Measurements from ENCODE around the gene HOXC10.
A peak's percentile ranks its signal among the peaks of the same experiment; 100 is the strongest.

Gene HOXC10

DNA sequence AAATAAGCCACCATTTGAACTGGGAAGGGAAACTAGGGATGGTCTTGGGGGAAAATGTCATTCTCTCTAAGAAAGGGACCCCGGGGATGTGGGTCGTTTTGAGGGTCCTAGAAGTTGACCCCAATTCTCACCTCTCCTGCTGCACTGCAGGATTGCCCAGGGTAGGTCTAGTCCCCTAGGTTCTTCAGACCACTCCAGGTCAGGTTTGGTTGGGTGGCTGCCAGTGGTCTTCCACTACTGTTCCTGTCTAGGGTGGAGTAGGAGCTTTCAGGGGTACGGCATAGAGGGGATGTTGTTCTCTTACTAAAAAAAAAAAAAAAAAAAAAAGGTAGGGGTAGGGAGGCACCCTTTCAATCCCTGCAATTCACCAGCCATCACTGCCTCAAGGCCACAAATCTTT, 31.1 kb downstream of the HOXC10 start:
- no peak overlapping the region for H3K23ac ChIP-seq (ENCODE audit: low read length)
- H4K91ac ChIP-seq (ENCODE audit: low read depth, low read length): no peak overlapping the region
- no peak overlapping the region for H2BK120ac ChIP-seq (ENCODE audit: insufficient read depth, low read length, poor library complexity)
- peaks cover 11% of the 10 kb centered on the region for H3K9me3 ChIP-seq (ENCODE audit: insufficient read depth, low read depth, low read length)
- no peak overlapping the region for H4K12ac ChIP-seq (ENCODE audit: low read depth, low read length)
- H3K36me3 ChIP-seq (ENCODE audit: control insufficient read depth in 1 of 2, insufficient read depth in 2 of 2, low read length in 2 of 2): no peaks in the 10 kb centered on the region
- H2AK5ac ChIP-seq (ENCODE audit: low read length): no peak overlapping the region
- no peak overlapping the region for H2AFZ ChIP-seq (ENCODE audit: insufficient read depth, low read length, poor library complexity)
- no peak overlapping the region for H3K27ac ChIP-seq (ENCODE audit: low read depth, low read length)
- no peak overlapping the region for H2BK12ac ChIP-seq (ENCODE audit: low read length)
- no peak overlapping the region for H3K18ac ChIP-seq (ENCODE audit: low read length)
- no peak overlapping the region for H3K4me2 ChIP-seq (ENCODE audit: low read length)
- no peak overlapping the region for H3K14ac ChIP-seq (ENCODE audit: low read length)
- H3K9ac ChIP-seq (ENCODE audit: low read length): no peak overlapping the region
- no CpG with 5 or more reads among the region's 3 CpGs for WGBS (ENCODE audit: extremely low coverage, insufficient coverage, insufficient read length)
- H3K4ac ChIP-seq (ENCODE audit: low read depth, low read length): no peak overlapping the region
- H3K79me1 ChIP-seq (ENCODE audit: low read length): no peaks in the 10 kb centered on the region
- peaks cover 86% of the 10 kb centered on the region for H3K27me3 ChIP-seq (ENCODE audit: insufficient read depth, low read length)
- H3K4me1 ChIP-seq (ENCODE audit: control insufficient read depth in 1 of 2, insufficient read depth in 2 of 2, low read length in 2 of 2): peaks cover 4 to 7% of the 10 kb centered on the region in 2 experiments
- H3K79me2 ChIP-seq (ENCODE audit: control insufficient read depth, insufficient read depth, low read length, poor library complexity): no peaks in the 10 kb centered on the region
- no peak overlapping the region for H4K8ac ChIP-seq (ENCODE audit: low read depth, low read length)
- H2BK5ac ChIP-seq (ENCODE audit: low read depth, low read length, poor library complexity): no peak overlapping the region
- H3K4me3 ChIP-seq (ENCODE audit: low read depth, low read length): no peak overlapping the region
- DNase-seq: no peak

DNA sequence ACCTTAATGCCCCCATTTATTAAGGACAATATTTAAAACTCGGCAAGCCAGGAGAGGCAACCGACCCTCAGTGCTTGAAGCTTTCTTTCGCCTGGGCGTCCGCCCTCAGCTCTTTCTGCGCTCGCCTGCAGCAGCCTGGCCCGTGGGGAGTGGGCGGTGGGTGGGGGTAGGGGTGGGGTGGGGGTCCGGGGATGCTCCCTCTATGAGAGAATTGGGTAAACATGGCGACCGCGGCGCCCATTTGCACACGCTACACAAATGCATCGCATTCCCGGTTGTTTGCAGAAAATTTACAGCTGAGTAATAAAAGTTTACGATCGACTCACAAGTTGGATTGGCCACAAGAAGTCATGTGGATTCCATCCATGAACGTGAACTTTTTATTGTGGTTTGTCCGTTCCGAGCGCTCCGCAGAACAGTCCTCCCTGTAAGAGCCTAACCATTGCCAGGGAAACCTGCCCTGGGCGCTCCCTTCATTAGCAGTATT, 31.6 kb downstream of the HOXC10 start:
- no peak overlapping the region for H3K4ac ChIP-seq (ENCODE audit: low read depth, low read length)
- H3K23ac ChIP-seq (ENCODE audit: low read length): no peak overlapping the region
- peaks cover 4 to 7% of the 10 kb centered on the region in 2 experiments for H3K4me1 ChIP-seq (ENCODE audit: control insufficient read depth in 1 of 2, insufficient read depth in 2 of 2, low read length in 2 of 2)
- no peak overlapping the region for H4K12ac ChIP-seq (ENCODE audit: low read depth, low read length)
- H3K4me2 ChIP-seq (ENCODE audit: low read length): no peak overlapping the region
- H3K4me3 ChIP-seq (ENCODE audit: low read depth, low read length): no peak overlapping the region
- no peaks in the 10 kb centered on the region for H3K79me2 ChIP-seq (ENCODE audit: control insufficient read depth, insufficient read depth, low read length, poor library complexity)
- H3K36me3 ChIP-seq (ENCODE audit: control insufficient read depth in 1 of 2, insufficient read depth in 2 of 2, low read length in 2 of 2): no peaks in the 10 kb centered on the region
- H4K8ac ChIP-seq (ENCODE audit: low read depth, low read length): no peak overlapping the region
- H2AK5ac ChIP-seq (ENCODE audit: low read length): no peak overlapping the region
- peak in 1 of 2 donors; percentile 25 for DNase-seq
- H2BK12ac ChIP-seq (ENCODE audit: low read length): no peak overlapping the region
- H3K18ac ChIP-seq (ENCODE audit: low read length): no peak overlapping the region
- no peak overlapping the region for H2AFZ ChIP-seq (ENCODE audit: insufficient read depth, low read length, poor library complexity)
- no peak overlapping the region for H3K14ac ChIP-seq (ENCODE audit: low read length)
- no peak overlapping the region for H2BK120ac ChIP-seq (ENCODE audit: insufficient read depth, low read length, poor library complexity)
- H3K27me3 ChIP-seq (ENCODE audit: insufficient read depth, low read length): peaks cover 87% of the 10 kb centered on the region
- no peak overlapping the region for H3K27ac ChIP-seq (ENCODE audit: low read depth, low read length)
- no peak overlapping the region for H4K91ac ChIP-seq (ENCODE audit: low read depth, low read length)
- WGBS (ENCODE audit: extremely low coverage, insufficient coverage, insufficient read length): no CpG with 5 or more reads among the region's 25 CpGs
- H3K9ac ChIP-seq (ENCODE audit: low read length): no peak overlapping the region
- H3K79me1 ChIP-seq (ENCODE audit: low read length): no peaks in the 10 kb centered on the region
- H3K9me3 ChIP-seq (ENCODE audit: insufficient read depth, low read depth, low read length): peaks cover 11% of the 10 kb centered on the region
- no peak overlapping the region for H2BK5ac ChIP-seq (ENCODE audit: low read depth, low read length, poor library complexity)

DNA sequence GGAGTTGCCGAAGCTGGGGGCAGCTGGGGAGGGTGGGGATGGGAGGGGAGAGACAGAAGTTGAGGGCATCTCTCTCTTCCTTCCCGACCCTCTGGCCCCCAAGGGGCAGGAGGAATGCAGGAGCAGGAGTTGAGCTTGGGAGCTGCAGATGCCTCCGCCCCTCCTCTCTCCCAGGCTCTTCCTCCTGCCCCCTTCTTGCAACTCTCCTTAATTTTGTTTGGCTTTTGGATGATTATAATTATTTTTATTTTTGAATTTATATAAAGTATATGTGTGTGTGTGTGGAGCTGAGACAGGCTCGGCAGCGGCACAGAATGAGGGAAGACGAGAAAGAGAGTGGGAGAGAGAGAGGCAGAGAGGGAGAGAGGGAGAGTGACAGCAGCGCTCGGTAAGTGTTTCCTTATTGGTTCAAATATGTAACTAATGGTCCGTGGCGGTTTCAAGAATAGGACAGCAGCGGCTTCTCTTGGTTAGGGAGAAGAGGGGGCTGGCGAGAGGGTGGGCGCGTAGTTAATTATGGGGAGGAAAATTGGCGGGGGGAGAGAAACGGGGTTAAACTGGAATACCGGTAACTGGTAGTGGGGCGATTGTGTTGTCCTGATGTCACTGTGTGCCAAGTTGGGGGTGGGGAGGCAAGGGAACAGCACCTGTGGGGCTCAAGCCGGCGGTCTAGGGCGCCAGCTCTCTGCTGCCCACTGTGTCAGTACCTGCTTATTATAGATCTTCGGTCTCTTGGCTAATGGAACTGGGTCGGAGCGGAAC, 32.3 kb downstream of the HOXC10 start:
- Histone ChIP-seq H2AK5ac (ENCODE audit: low read length) (no peak overlapping the region), H3K4me3 (ENCODE audit: low read depth, low read length) (no peak overlapping the region), H4K91ac (ENCODE audit: low read depth, low read length) (no peak overlapping the region), H3K27ac (ENCODE audit: low read depth, low read length) (no peak overlapping the region), H2BK120ac (ENCODE audit: insufficient read depth, low read length, poor library complexity) (no peak overlapping the region), H4K8ac (ENCODE audit: low read depth, low read length) (no peak overlapping the region), H3K9ac (ENCODE audit: low read length) (no peak overlapping the region), H2BK12ac (ENCODE audit: low read length) (no peak overlapping the region), H3K4ac (ENCODE audit: low read depth, low read length) (no peak overlapping the region), H3K14ac (ENCODE audit: low read length) (no peak overlapping the region), H2AFZ (ENCODE audit: insufficient read depth, low read length, poor library complexity) (no peak overlapping the region), H3K4me2 (ENCODE audit: low read length) (peak overlapping the region; percentile 78), H3K27me3 (ENCODE audit: insufficient read depth, low read length) (peaks cover 91% of the 10 kb centered on the region), H3K4me1 (ENCODE audit: control insufficient read depth in 1 of 2, insufficient read depth in 2 of 2, low read length in 2 of 2) (peaks cover 4 to 7% of the 10 kb centered on the region in 2 experiments), H3K23ac (ENCODE audit: low read length) (no peak overlapping the region), H3K36me3 (ENCODE audit: control insufficient read depth in 1 of 2, insufficient read depth in 2 of 2, low read length in 2 of 2) (no peaks in the 10 kb centered on the region), H3K18ac (ENCODE audit: low read length) (no peak overlapping the region), H3K79me1 (ENCODE audit: low read length) (no peaks in the 10 kb centered on the region), H4K12ac (ENCODE audit: low read depth, low read length) (no peak overlapping the region), H3K9me3 (ENCODE audit: insufficient read depth, low read depth, low read length) (peaks cover 11% of the 10 kb centered on the region), H3K79me2 (ENCODE audit: control insufficient read depth, insufficient read depth, low read length, poor library complexity) (no peaks in the 10 kb centered on the region), H2BK5ac (ENCODE audit: low read depth, low read length, poor library complexity) (no peak overlapping the region)
- WGBS (ENCODE audit: extremely low coverage, insufficient coverage, insufficient read length): no CpG with 5 or more reads among the region's 24 CpGs
- peak in 1 of 2 donors; percentile 13 for DNase-seq

DNA sequence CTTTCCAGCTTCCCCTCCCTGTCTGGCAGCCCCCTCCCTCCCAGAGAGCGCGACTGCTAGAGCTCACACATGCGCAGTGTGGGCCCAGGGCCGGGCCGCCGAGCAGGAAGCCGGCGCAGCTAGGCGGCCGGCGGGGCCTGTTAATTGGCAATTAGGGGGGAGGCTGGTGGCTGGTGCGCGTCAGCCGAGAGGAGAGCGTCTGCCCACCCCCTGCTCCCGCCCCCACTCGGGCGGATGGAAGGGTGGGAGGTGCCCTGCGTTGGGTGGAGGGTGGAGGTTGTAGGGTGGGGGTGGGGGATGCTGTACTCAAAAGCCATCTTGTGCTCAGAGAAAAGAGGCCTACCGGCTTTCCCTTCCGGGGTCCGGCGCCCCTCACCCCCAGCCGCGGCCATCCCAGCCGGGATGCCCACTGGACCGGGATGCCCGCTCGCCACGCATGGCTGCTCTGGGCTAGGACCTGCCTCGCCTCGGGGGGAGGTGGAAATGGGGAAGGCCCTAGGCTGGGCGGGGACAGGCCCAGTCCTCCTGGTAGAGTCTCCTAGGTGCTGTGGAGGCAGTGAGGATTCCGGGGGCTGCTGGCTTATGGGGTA, 33.0 kb downstream of the HOXC10 start:
- Histone ChIP-seq H3K4me2 (ENCODE audit: low read length) (peak overlapping the region; percentile 78), H3K23ac (ENCODE audit: low read length) (no peak overlapping the region), H3K9me3 (ENCODE audit: insufficient read depth, low read depth, low read length) (peaks cover 11% of the 10 kb centered on the region), H4K12ac (ENCODE audit: low read depth, low read length) (peak overlapping the region; percentile 6), H3K4me3 (ENCODE audit: low read depth, low read length) (peak overlapping the region; percentile 59), H2AK5ac (ENCODE audit: low read length) (no peak overlapping the region), H3K79me2 (ENCODE audit: control insufficient read depth, insufficient read depth, low read length, poor library complexity) (no peaks in the 10 kb centered on the region), H3K27ac (ENCODE audit: low read depth, low read length) (no peak overlapping the region), H4K91ac (ENCODE audit: low read depth, low read length) (no peak overlapping the region), H3K4me1 (ENCODE audit: control insufficient read depth in 1 of 2, insufficient read depth in 2 of 2, low read length in 2 of 2) (peaks cover 4 to 7% of the 10 kb centered on the region in 2 experiments), H3K14ac (ENCODE audit: low read length) (no peak overlapping the region), H3K4ac (ENCODE audit: low read depth, low read length) (no peak overlapping the region), H2BK5ac (ENCODE audit: low read depth, low read length, poor library complexity) (no peak overlapping the region), H3K18ac (ENCODE audit: low read length) (no peak overlapping the region), H2AFZ (ENCODE audit: insufficient read depth, low read length, poor library complexity) (peak overlapping the region; percentile 38), H2BK120ac (ENCODE audit: insufficient read depth, low read length, poor library complexity) (no peak overlapping the region), H3K9ac (ENCODE audit: low read length) (no peak overlapping the region), H4K8ac (ENCODE audit: low read depth, low read length) (peak overlapping the region; percentile 70), H3K36me3 (ENCODE audit: control insufficient read depth in 1 of 2, insufficient read depth in 2 of 2, low read length in 2 of 2) (no peaks in the 10 kb centered on the region), H3K79me1 (ENCODE audit: low read length) (no peaks in the 10 kb centered on the region), H3K27me3 (ENCODE audit: insufficient read depth, low read length) (peaks cover 92% of the 10 kb centered on the region), H2BK12ac (ENCODE audit: low read length) (no peak overlapping the region)
- no CpG with 5 or more reads among the region's 34 CpGs for WGBS (ENCODE audit: extremely low coverage, insufficient coverage, insufficient read length)
- DNase-seq: peak; percentile 59 to 73

Measured in trophoblast cell (in vitro differentiated cells and primary cell).